K562 (cell line): ENCODE data around the gene GALM. TPM values are rescaled to one million over a fixed set of nuclear protein-coding genes. Genes with fewer than 3 reads are reported as not detected.
A peak's percentile ranks its signal among the peaks of the same experiment; 100 is the strongest.

Source experiments
- ATAC-seq: fragments of 200-7000 bp; cut with Tn5 transposase; 3 replicates; pipeline ENCODE4 v1.9.1; 2020; ENCODE audit warnings: moderate library complexity
- BruUV-seq: library from RNA; stranded (reverse); fragments of 400-500 nt; replicated peaks from 2 replicates; lab custom pipeline; 2021; lab: Mats Ljungman, UMichigan
- CTCF ChIA-PET: fragments of 300-600 bp; formaldehyde crosslinking; extraction: SDS; loops from one replicate; lab custom pipeline; 2021; ENCODE audit warnings: low intra/inter-chr PET ratio; lab: Yijun Ruan, JAX
- POLR2A ChIA-PET: fragments of 300-600, 350-650 bp; sonication (Branson Sonifier 250); formaldehyde crosslinking; extraction: SDS; loops from one replicate; lab custom pipeline; 2021; ENCODE audit warnings: antibody characterized with exemption, inconsistent platforms; lab: Yijun Ruan, JAX
- DNase-seq, 4 experiments: peaks; one replicate each; pipeline versions ENCODE4 v3.0.0 to v3.0.0-alpha.2; 2011 to 2018; ENCODE audit warnings: low spot score in 3 of 4, mixed read lengths in 3 of 4; ENCODE audit errors: extremely low read depth in 1 of 4
- FAIRE-seq: peaks from 2 replicates; lab custom pipeline; 2011; peaks lifted over from hg19 to GRCh38; lab: Jason Lieb, UNC
- H2AFZ ChIP-seq: 2 replicates; pipeline ENCODE4 v1.6.0; 2011; ENCODE audit warnings: low read depth, low read length, control low read depth, inconsistent platforms
- H3K27ac ChIP-seq: fragments of 200-600 bp; 3 replicates; pipeline ENCODE4 v1.8.0; 2011; ENCODE audit warnings: low read depth, mild to moderate bottlenecking, control low read depth, inconsistent platforms, low read length, moderate library complexity, mixed read lengths; ENCODE audit errors: extremely low read depth
- H3K27me3 ChIP-seq, 2 experiments: fragments of 300-600 bp in 1 of 2; 2 replicates in 1 of 2; 3 replicates in 1 of 2; pipeline versions ENCODE4 v1.6.0 to v1.8.0; 2011; ENCODE audit warnings: inconsistent platforms in 2 of 2, low read length in 2 of 2, mild to moderate bottlenecking in 1 of 2, mixed read lengths in 1 of 2, moderate library complexity in 1 of 2; ENCODE audit not compliant: control insufficient read depth in 2 of 2, insufficient read depth in 2 of 2
- H3K36me3 ChIP-seq: fragments of 300-600 bp; 3 replicates; pipeline ENCODE4 v1.8.0; 2011; ENCODE audit warnings: mild to moderate bottlenecking, low read length, inconsistent platforms; ENCODE audit not compliant: control insufficient read depth, insufficient read depth
- H3K4me1 ChIP-seq, 2 experiments: fragments of 200-600 bp in 1 of 2; replicated peaks in 1 of 2; 2 replicates in 1 of 2; 3 replicates in 1 of 2; pipeline versions ENCODE4 v1.5.1 to v1.8.0; 2011; ENCODE audit warnings: inconsistent platforms in 2 of 2, low read length in 2 of 2, mild to moderate bottlenecking in 1 of 2, mixed read lengths in 1 of 2, moderate library complexity in 1 of 2; ENCODE audit not compliant: control insufficient read depth in 2 of 2, insufficient read depth in 2 of 2
- H3K4me2 ChIP-seq: 2 replicates; pipeline ENCODE4 v1.6.1; 2011; ENCODE audit warnings: low read length, control low read depth, inconsistent platforms, mixed read lengths; ENCODE audit not compliant: insufficient read depth
- H3K4me3 ChIP-seq: fragments of 200-600 bp; sonication (generic), shearing (Covaris generic); 2 replicates; pipeline ENCODE4 v1.5.1; 2016; ENCODE audit warnings: control low read depth, inconsistent platforms
- H3K79me2 ChIP-seq: fragments of 200-600 bp; 3 replicates; pipeline ENCODE4 v1.8.0; 2011; ENCODE audit warnings: low read length, inconsistent platforms; ENCODE audit not compliant: control insufficient read depth, insufficient read depth
- H3K9ac ChIP-seq, 2 experiments: 2 replicates each; pipeline versions ENCODE4 v1.6.0 to v1.6.1; 2011; ENCODE audit warnings: low read depth in 2 of 2, low read length in 2 of 2, control low read depth in 1 of 2, inconsistent platforms in 1 of 2, mild to moderate bottlenecking in 1 of 2, mixed read lengths in 1 of 2; ENCODE audit not compliant: insufficient read depth in 1 of 2
- H3K9me1 ChIP-seq: one replicate; pipeline ENCODE4 v1.6.0; 2011; ENCODE audit warnings: inconsistent platforms, mild to moderate bottlenecking, low read length, moderate library complexity; ENCODE audit not compliant: control insufficient read depth, insufficient read depth
- H3K9me3 ChIP-seq: replicated peaks from 2 replicates; pipeline ENCODE4 v1.5.1; 2011; ENCODE audit warnings: low read depth, low read length, inconsistent platforms; ENCODE audit not compliant: control insufficient read depth, insufficient read depth
- H4K20me1 ChIP-seq: replicated peaks from 2 replicates; pipeline ENCODE4 v1.6.1; 2011; ENCODE audit warnings: low read length, inconsistent platforms, mixed read lengths; ENCODE audit not compliant: control insufficient read depth, insufficient read depth
- BHLHE40 ChIP-seq: IDR thresholded peaks from 2 replicates; pipeline ENCODE4 v1.6.1; 2011; ENCODE audit warnings: low read length, improper control_type of control experiment
- ETV5 ChIP-seq: sonication (generic); formaldehyde crosslinking; IDR thresholded peaks from 2 replicates; pipeline ENCODE4 v1.4.0; 2020; ENCODE audit warnings: low read depth, mild to moderate bottlenecking, missing genetic modification reagents
- EZH2 ChIP-seq: IDR thresholded peaks from 2 replicates; pipeline ENCODE4 v1.6.1; 2012; ENCODE audit warnings: low read depth, mild to moderate bottlenecking, inconsistent platforms, low read length, borderline replicate concordance
- FOS ChIP-seq: IDR thresholded peaks from 3 replicates; pipeline ENCODE4 v1.6.1; 2011; ENCODE audit not compliant: insufficient read length; ENCODE audit errors: extremely low read depth
- FOSL1 ChIP-seq: fragments of 200-800 bp; sonication (Bioruptor generic); conservative IDR thresholded peaks from 2 replicates; pipeline ENCODE4 v1.6.1; 2016; ENCODE audit warnings: missing genetic modification characterization, missing compliant biosample characterization
- HINFP ChIP-seq: fragments of 450-650 bp; conservative IDR thresholded peaks from 2 replicates; pipeline ENCODE4 v1.6.1; 2016; ENCODE audit warnings: missing genetic modification characterization, low read depth, mild to moderate bottlenecking, control low read depth, missing compliant biosample characterization
- JUN ChIP-seq, 2 experiments: sonication (generic) in 1 of 2; formaldehyde crosslinking in 1 of 2; IDR thresholded peaks; 2 replicates each; pipeline versions ENCODE4 v1.6.1 to v1.8.0; 2012 to 2022; ENCODE audit warnings: borderline replicate concordance in 2 of 2, mild to moderate bottlenecking in 2 of 2, improper control_type of control experiment in 1 of 2, low read depth in 1 of 2, low read length in 1 of 2, missing genetic modification reagents in 1 of 2
- NR2C2 ChIP-seq, 2 experiments: fragments of 200-800 bp in 1 of 2; sonication (Bioruptor generic) in 1 of 2; sonication (generic) in 1 of 2; formaldehyde crosslinking in 1 of 2; IDR thresholded peaks; 2 replicates each; pipeline versions ENCODE4 v1.6.1 to v1.8.0; 2016 to 2022; ENCODE audit warnings: mild to moderate bottlenecking in 1 of 2, missing compliant biosample characterization in 1 of 2, missing genetic modification characterization in 1 of 2, missing genetic modification reagents in 1 of 2
- RAD51 ChIP-seq: fragments of 450-650 bp; IDR thresholded peaks from 2 replicates; pipeline ENCODE4 v1.7.1; 2016; ENCODE audit warnings: low read depth, mild to moderate bottlenecking, borderline replicate concordance
- RBM17 ChIP-seq: fragments of 200-400 bp; formaldehyde crosslinking; IDR thresholded peaks from 2 replicates; pipeline ENCODE4 v1.6.1; 2017; ENCODE audit warnings: low read depth, mild to moderate bottlenecking, low read length, borderline replicate concordance
- SLC30A9 ChIP-seq: fragments of 250-450 bp; sonication (Bioruptor Pico); IDR thresholded peaks from 2 replicates; pipeline ENCODE4 v1.8.0; 2022; ENCODE audit warnings: mild to moderate bottlenecking, moderate library complexity
- SMARCA5 ChIP-seq: fragments of 450-650 bp; IDR thresholded peaks from 2 replicates; pipeline ENCODE4 v1.6.1; 2016
- SRSF1 ChIP-seq: fragments of 200-400 bp; formaldehyde crosslinking; IDR thresholded peaks from 2 replicates; pipeline ENCODE4 v1.6.1; 2017; ENCODE audit warnings: mild to moderate bottlenecking, low read depth, low read length, moderate library complexity
- TCFL5 ChIP-seq: fragments of 250-450 bp; sonication (Bioruptor Pico); conservative IDR thresholded peaks from 2 replicates; pipeline ENCODE4 v1.6.1; 2021; ENCODE audit warnings: mild to moderate bottlenecking, moderate library complexity, matching md5 sums
- THRAP3 ChIP-seq: fragments of 450-650 bp; IDR thresholded peaks from 2 replicates; pipeline ENCODE4 v1.6.1; 2016; ENCODE audit warnings: mild to moderate bottlenecking, inconsistent platforms, borderline replicate concordance
- YBX1 ChIP-seq: fragments of 450-650 bp; IDR thresholded peaks from 2 replicates; pipeline ENCODE4 v1.7.1; 2016; ENCODE audit warnings: mild to moderate bottlenecking
- ZFP1 ChIP-seq: fragments of 450-650 bp; formaldehyde crosslinking; IDR thresholded peaks from 2 replicates; pipeline ENCODE4 v1.4.0; 2020; ENCODE audit warnings: mild to moderate bottlenecking, mixed read lengths
- ZNF253 ChIP-seq: fragments of 250-450 bp; sonication (Bioruptor Pico); conservative IDR thresholded peaks from 2 replicates; pipeline ENCODE4 v1.6.1; 2021; ENCODE audit warnings: mild to moderate bottlenecking
- ZSCAN29 ChIP-seq: fragments of 450-650 bp; IDR thresholded peaks from 2 replicates; pipeline ENCODE4 v1.6.1; 2017
- ZZZ3 ChIP-seq: fragments of 450-650 bp; IDR thresholded peaks from 2 replicates; pipeline ENCODE4 v1.6.1; 2016; ENCODE audit warnings: antibody characterized with exemption, mild to moderate bottlenecking, moderate library complexity
- WGBS: fragments of 100-300 bp; shearing (Covaris generic); methylation state at CpG from one replicate; pipeline ENCODE4 v1.1.6; 2016; ENCODE audit warnings: low coverage, mixed read lengths; ENCODE audit not compliant: insufficient coverage; ENCODE audit errors: missing lambda C conversion rate; 5-methylcytosine and 5-hydroxymethylcytosine counted together
- in situ Hi-C: fragments of 300-500 bp; cut with MboI; formaldehyde crosslinking; loops from 4 replicates; pipeline ENCODE4 v1.15.0; 2018; ENCODE audit warnings: inconsistent platforms, mixed read lengths
- intact Hi-C: fragments of 100-400 bp; cut with micrococcal nuclease; formaldehyde crosslinking; loops from 2 replicates; pipeline ENCODE4 v1.14.2; 2022
- polyA plus RNA-seq, 8 experiments: library from polyadenylated mRNA; depleted of rRNA in 4 of 8; stranded (reverse) in 5 of 8; unstranded in 3 of 8; fragments of >200 nt; fragmentation: Nextera tagmentation in 2 of 8; fragmentation: Illumina TruSeq in 1 of 8; extraction: Ambion mirVana in 2 of 8; extraction: Trizol in 1 of 8; gene quantifications; 2 replicates each; pipeline versions ENCODE4 v1.2.1 to v1.2.3, GENCODE V29; 2011 to 2014; ENCODE audit warnings: inconsistent platforms in 1 of 8, missing spikeins in 1 of 8
- total RNA-seq, 7 experiments: library from RNA; depleted of rRNA in 6 of 7; stranded (reverse); fragments of >200 nt in 6 of 7; fragmentation: Illumina TruSeq in 2 of 7; extraction: Trizol in 2 of 7; gene quantifications; 2 replicates each; pipeline versions ENCODE4 v1.2.1 to v1.2.3, GENCODE V29; 2011 to 2021; ENCODE audit warnings: low replicate concordance in 1 of 7

Gene GALM
- total and polyA plus RNA-seq, 9 of the 15 experiments (the other 6 are each of a cell fraction or from before 2014, with no cell fraction given), result 22.1 to 51.7 (median 27.9) TPM

- Histone ChIP-seq H3K27me3 (no peaks in the 10 kb centered on the region), H3K36me3 (no peaks in the 10 kb centered on the region; the same call in 1 of the 3 replicates), H2AFZ (0 out of 2 replicates have a peak overlapping the region, but pooled peaks have one; percentile 59), H3K4me2 (no peak overlapping the region), H3K9ac (peak overlapping the region; percentile 43 to 46; a peak in 2 of 4 replicates), H3K9me1 (no peaks in the 10 kb centered on the region), H4K20me1 (no peaks in the 10 kb centered on the region), H3K9me3 (no peaks in the 10 kb centered on the region), H3K4me3 (no peak overlapping the region), H3K27ac (peak overlapping the region; percentile 78), H3K79me2 (no peaks in the 10 kb centered on the region), H3K4me1 (peaks cover 18 to 20% of the 10 kb centered on the region in 2 experiments)
- POLR2A ChIA-PET, result interaction anchor here (1.4 to 3.2 kb wide), 4 partner anchors 8 to 100 kb away, joined by 3 to 9 read pairs (median 4); no protein-coding TSS in a partner anchor
- CTCF ChIA-PET, result interaction anchor here (0.6 kb wide), 1 partner anchor 99 kb away, joined by 3 read pairs; no protein-coding TSS in a partner anchor
- no TSS peak for BruUV-seq
- 60% methylated on average over 8 of the region's 8 CpGs for WGBS
- in situ Hi-C loops (no loop called here), intact Hi-C loops (no loop called here)
- peak; percentile 94 for FAIRE-seq
- DNase-seq, result peak; percentile 67 to 78 (median 74)
- peak; percentile 78 for ATAC-seq
- TF ChIP-seq RBM17 (no peak), SMARCA5 (peak; percentile 43; the same call in 1 of the 2 replicates), FOSL1 (tag) (peak; percentile 98), FOS (peak; percentile 32), TCFL5 (CRISPR knock-in tag) (no peak), RAD51 (no peak), HINFP (no peak), SLC30A9 (CRISPR knock-in tag) (no peak), ZFP1 (CRISPR knock-in tag) (no peak), ZZZ3 (no peak), SRSF1 (no peak), THRAP3 (no peak), YBX1 (no peak), BHLHE40 (0 out of 2 replicates have a peak, but pooled peaks have one; percentile 7), ZNF253 (CRISPR knock-in tag) (no peak), NR2C2 (CRISPR knock-in tag; IDR thresholded peaks at IDR 0.05) (no peak), NR2C2 (tag; IDR thresholded peaks at IDR 0.05) (no peak), ETV5 (CRISPR knock-in tag) (no peak), ZSCAN29 (no peak), JUN (IDR thresholded peaks at IDR 0.05; ENCODE audit: borderline replicate concordance, low read depth, low read length) (peak; percentile 79; the same call in 1 of the 2 replicates), JUN (CRISPR knock-in tag; IDR thresholded peaks at IDR 0.05; ENCODE audit: borderline replicate concordance) (no peak), EZH2 (no peak)
These were observed 24.8 kb downstream of the GALM start for GRCh38 chr2:38690499-38691420.
